Transverse colon (tissue), 3 donors: ENCODE data around the gene OGG1.

ENCODE experiments used
- CTCF ChIP-seq, 5 experiments: fragments of 200-600 bp in 3 of 5; fragments of 450-650 bp in 2 of 5; sonication (generic) in 3 of 5; IDR thresholded peaks; 1 replicate in 2 of 5; 2 replicates in 3 of 5; pipeline ENCODE4 v1.5.1; 2016 to 2017; ENCODE audit warnings: antibody characterized with exemption in 5 of 5, inconsistent platforms in 3 of 5, mild to moderate bottlenecking in 2 of 5, moderate library complexity in 1 of 5
- EP300 ChIP-seq: sonication (generic); formaldehyde crosslinking; IDR thresholded peaks from one replicate; pipeline ENCODE4 v1.6.1; 2017; ENCODE audit warnings: antibody characterized with exemption, low read depth
- POLR2A ChIP-seq: fragments of 450-650 bp; IDR thresholded peaks from one replicate; pipeline ENCODE4 v1.6.1; 2016; ENCODE audit warnings: antibody characterized with exemption, mild to moderate bottlenecking, moderate library complexity

- peak; percentile 58 for TF ChIP-seq POLR2A
- peak in 1 of 5 experiments; percentile 5 for TF ChIP-seq CTCF (IDR thresholded peaks at IDR 0.05)
- no peak for TF ChIP-seq EP300
Measured at GRCh38 chr3:9749645-9750555, at the start of gene OGG1.
